Sigmoid colon (tissue), 7 donors: ENCODE data around the gene SHC1. TPM values are rescaled to one million over a fixed set of nuclear protein-coding genes. Genes with fewer than 3 reads are reported as not detected.

Experiments
- DNase-seq: peaks from one replicate; pipeline ENCODE4 v3.0.0-alpha.2; 2019
- H3K27ac ChIP-seq, 4 donors: fragments of 200-600 bp; sonication (generic); one replicate each; pipeline ENCODE4 v1.5.1; 2016 to 2019; ENCODE audit warnings: mild to moderate bottlenecking in 1 of 4
- H3K27me3 ChIP-seq, 3 donors: fragments of 200-600 bp; sonication (generic); one replicate each; pipeline ENCODE4 v1.5.1; 2019; ENCODE audit warnings: mild to moderate bottlenecking in 1 of 3
- H3K36me3 ChIP-seq, 4 donors: fragments of 200-600 bp; sonication (generic); one replicate each; pipeline ENCODE4 v1.5.1; 2016 to 2019
- H3K4me1 ChIP-seq, 4 donors: fragments of 200-600 bp; sonication (generic); one replicate each; pipeline ENCODE4 v1.5.1; 2017 to 2019
- H3K4me3 ChIP-seq, 4 donors: fragments of 200-600 bp; sonication (generic); one replicate each; pipeline ENCODE4 v1.5.1; 2017 to 2019; ENCODE audit warnings: mild to moderate bottlenecking in 2 of 4, moderate library complexity in 1 of 4
- H3K9me3 ChIP-seq, 4 donors: fragments of 200-600 bp in 3 of 4; sonication (generic) in 3 of 4; one replicate each; pipeline versions ENCODE4 v1.5.1 to v1.6.1; 2013 to 2019
- CTCF ChIP-seq, 4 experiments: fragments of 450-650 bp in 3 of 4; fragments of 200-600 bp in 1 of 4; IDR thresholded peaks; one replicate each; pipeline ENCODE4 v1.5.1; 2016 to 2019; ENCODE audit warnings: antibody characterized with exemption in 4 of 4, mild to moderate bottlenecking in 3 of 4, moderate library complexity in 2 of 4
- EP300 ChIP-seq, 4 donors: sonication (generic); formaldehyde crosslinking; IDR thresholded peaks; one replicate each; pipeline ENCODE4 v1.6.1; 2017; ENCODE audit warnings: antibody characterized with exemption in 4 of 4
- POLR2A ChIP-seq, 2 donors: fragments of 450-650 bp; IDR thresholded peaks; one replicate each; pipeline ENCODE4 v1.6.1; 2016; ENCODE audit warnings: antibody characterized with exemption in 2 of 2, mild to moderate bottlenecking in 2 of 2, moderate library complexity in 2 of 2
- POLR2AphosphoS5 ChIP-seq, 4 donors: sonication (generic); formaldehyde crosslinking; IDR thresholded peaks; one replicate each; pipeline ENCODE4 v1.6.1; 2017; ENCODE audit warnings: antibody characterized with exemption in 4 of 4
- WGBS, 2 donors: extraction: QIAGEN DNeasy Blood & Tissue Kit; methylation state at CpG; one replicate each; pipeline ENCODE4 v1.1.7; 2013; 5-methylcytosine and 5-hydroxymethylcytosine counted together
- intact Hi-C: fragments of 100-400 bp; cut with DNase I; formaldehyde crosslinking; loops from one replicate; pipeline ENCODE4 v1.15.1; 2023
- polyA plus RNA-seq, 3 donors: library from polyadenylated mRNA; stranded (reverse); fragments of 200-250 nt; gene quantifications; one replicate each; pipeline ENCODE4 v1.2.3, GENCODE V29; 2013
- total RNA-seq, 4 donors: library from RNA; depleted of rRNA; stranded (reverse); fragments of >200 nt; gene quantifications; one replicate each; pipeline ENCODE4 v1.1.0, GENCODE V29; 2016
- donor health status: healthy with polysubstance abuse.
- donor health status: Bipolar disorder and iron deficiency.
- donor health status: healthy.

The SHC1 gene
- total and polyA plus RNA-seq, 7 donors: 49.2 to 80.4 (median 62.6) TPM

- WGBS, 2 donors: 80 to 87% methylated on average over 8 of the region's 8 CpGs
- Histone ChIP-seq H3K27me3 (no peaks in the 10 kb centered on the region), H3K27ac (peak overlapping the region; percentile 90 to 98 (median 96)), H3K4me3 (peak overlapping the region in 3 of 4 donors; percentile 66 to 80 (median 74)), H3K36me3 (no peaks in the 10 kb centered on the region), H3K9me3 (no peaks in the 10 kb centered on the region), H3K4me1 (peaks cover 0 to 49% (median 28%) of the 10 kb centered on the region in 4 donors)
- intact Hi-C loops: loop anchor here (1.0 to 2.0 kb wide), 3 partner anchors 36 to 379 kb away; partner anchors contain the start of genes CKS1B and UBE2Q1
- TF ChIP-seq CTCF (IDR thresholded peaks at IDR 0.05) (no peak), EP300 (IDR thresholded peaks at IDR 0.05) (no peak), POLR2A (IDR thresholded peaks at IDR 0.05) (no peak), POLR2AphosphoS5 (IDR thresholded peaks at IDR 0.05) (no peak)
- no peak for DNase-seq
Measured at GRCh38 chr1:154937988-154938386, 32.6 kb downstream of the SHC1 start.

- H3K36me3 ChIP-seq: no peaks in the 10 kb centered on the region
- 0 to 1% methylated on average over 36 of the region's 36 CpGs for WGBS, 2 donors
- peaks cover 0 to 45% (median 28%) of the 10 kb centered on the region in 4 donors for H3K4me1 ChIP-seq
- DNase-seq: peak; percentile 97
- peak overlapping the region; percentile 66 to 80 (median 70) for H3K4me3 ChIP-seq
- H3K27me3 ChIP-seq: no peaks in the 10 kb centered on the region
- peak overlapping the region; percentile 90 to 98 (median 96) for H3K27ac ChIP-seq
- intact Hi-C loops: loop anchor here (1.0 to 2.0 kb wide), 3 partner anchors 37 to 379 kb away; partner anchors contain the start of genes CKS1B and UBE2Q1
- peak; percentile 3 to 73 (median 47) for TF ChIP-seq EP300 (IDR thresholded peaks at IDR 0.05)
- peak; percentile 37 to 74 for TF ChIP-seq POLR2A (IDR thresholded peaks at IDR 0.05)
- peak in 2 of 4 experiments; percentile 14 to 17 for TF ChIP-seq CTCF (IDR thresholded peaks at IDR 0.05)
- peak; percentile 86 to 90 (median 88) for TF ChIP-seq POLR2AphosphoS5 (IDR thresholded peaks at IDR 0.05)
- no peaks in the 10 kb centered on the region for H3K9me3 ChIP-seq
Measured at GRCh38 chr1:154937085-154937987, 33.2 kb downstream of the SHC1 start.

- intact Hi-C loops: loop anchor here (1.0 to 2.0 kb wide), 3 partner anchors 38 to 378 kb away; partner anchors contain the start of genes CKS1B and UBE2Q1
Measured at GRCh38 chr1:154936555-154937084, 33.9 kb downstream of the SHC1 start, which contains the start of gene PMVK. Gene PMVK, minus strand, starts transcription at chr1:154936719. Its CDS starts 34 bp downstream, at chr1:154936685.

More at GRCh38 chr1:154936555-154937084, 33.9 kb downstream of the SHC1 start, which contains the start of gene PMVK:
- Histone ChIP-seq H3K36me3 (peaks cover 0 to 7% (median 0%) of the 10 kb centered on the region in 4 donors), H3K9me3 (no peaks in the 10 kb centered on the region), H3K27ac (peak within 1 kb of the TSS; percentile 90 to 98 (median 96)), H3K4me3 (peak within 1 kb of the TSS; percentile 66 to 80 (median 70)), H3K4me1 (peaks cover 0 to 38% (median 28%) of the 10 kb centered on the region in 4 donors), H3K27me3 (no peaks in the 10 kb centered on the region)
- TF ChIP-seq CTCF (IDR thresholded peaks at IDR 0.05): peak in 3 of 4 experiments; percentile 16 to 29 (median 28)
- peak; percentile 51 to 54 for TF ChIP-seq POLR2A (IDR thresholded peaks at IDR 0.05)
- no peak for TF ChIP-seq EP300 (IDR thresholded peaks at IDR 0.05)
- TF ChIP-seq POLR2AphosphoS5 (IDR thresholded peaks at IDR 0.05): peak; percentile 75 to 87 (median 83)
- WGBS, 2 donors: 0% methylated on average over 45 of the region's 45 CpGs
- DNase-seq: peak; percentile 99
